Ishikawa (cell line): ENCODE results near the gene WIPF3.

ENCODE experiments used
- CEBPB ChIP-seq: IDR thresholded peaks from 2 replicates; pipeline ENCODE4 v1.6.1; 2012
- CREB1 ChIP-seq: IDR thresholded peaks from 2 replicates; pipeline ENCODE4 v1.6.1; 2012; ENCODE audit warnings: low read depth
- TF ChIP-seq, protein P1 (sequence below): IDR thresholded peaks from 2 replicates; pipeline ENCODE4 v1.6.1; 2012; ENCODE audit warnings: low read depth, mild to moderate bottlenecking

DNA sequence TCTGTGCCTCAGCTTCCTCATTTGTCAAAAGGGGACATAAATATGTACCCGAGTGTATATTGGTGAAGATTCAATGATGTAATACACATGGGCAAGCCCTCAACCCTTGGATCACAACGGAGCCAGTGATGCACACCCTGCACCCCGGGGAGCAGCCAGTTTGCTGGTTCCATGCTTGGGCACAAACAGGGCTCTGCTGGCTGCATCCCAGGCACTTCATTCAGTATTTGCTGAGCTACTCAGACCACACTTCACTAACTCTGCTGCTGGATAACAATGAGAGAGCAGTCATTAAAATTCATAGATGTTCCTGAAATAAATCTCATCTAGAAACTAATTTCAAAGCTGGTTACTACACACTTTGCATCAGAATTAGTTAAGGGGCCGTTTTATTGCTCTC is 111.3 kb downstream of the WIPF3 start:
- TF ChIP-seq, protein P1, sequence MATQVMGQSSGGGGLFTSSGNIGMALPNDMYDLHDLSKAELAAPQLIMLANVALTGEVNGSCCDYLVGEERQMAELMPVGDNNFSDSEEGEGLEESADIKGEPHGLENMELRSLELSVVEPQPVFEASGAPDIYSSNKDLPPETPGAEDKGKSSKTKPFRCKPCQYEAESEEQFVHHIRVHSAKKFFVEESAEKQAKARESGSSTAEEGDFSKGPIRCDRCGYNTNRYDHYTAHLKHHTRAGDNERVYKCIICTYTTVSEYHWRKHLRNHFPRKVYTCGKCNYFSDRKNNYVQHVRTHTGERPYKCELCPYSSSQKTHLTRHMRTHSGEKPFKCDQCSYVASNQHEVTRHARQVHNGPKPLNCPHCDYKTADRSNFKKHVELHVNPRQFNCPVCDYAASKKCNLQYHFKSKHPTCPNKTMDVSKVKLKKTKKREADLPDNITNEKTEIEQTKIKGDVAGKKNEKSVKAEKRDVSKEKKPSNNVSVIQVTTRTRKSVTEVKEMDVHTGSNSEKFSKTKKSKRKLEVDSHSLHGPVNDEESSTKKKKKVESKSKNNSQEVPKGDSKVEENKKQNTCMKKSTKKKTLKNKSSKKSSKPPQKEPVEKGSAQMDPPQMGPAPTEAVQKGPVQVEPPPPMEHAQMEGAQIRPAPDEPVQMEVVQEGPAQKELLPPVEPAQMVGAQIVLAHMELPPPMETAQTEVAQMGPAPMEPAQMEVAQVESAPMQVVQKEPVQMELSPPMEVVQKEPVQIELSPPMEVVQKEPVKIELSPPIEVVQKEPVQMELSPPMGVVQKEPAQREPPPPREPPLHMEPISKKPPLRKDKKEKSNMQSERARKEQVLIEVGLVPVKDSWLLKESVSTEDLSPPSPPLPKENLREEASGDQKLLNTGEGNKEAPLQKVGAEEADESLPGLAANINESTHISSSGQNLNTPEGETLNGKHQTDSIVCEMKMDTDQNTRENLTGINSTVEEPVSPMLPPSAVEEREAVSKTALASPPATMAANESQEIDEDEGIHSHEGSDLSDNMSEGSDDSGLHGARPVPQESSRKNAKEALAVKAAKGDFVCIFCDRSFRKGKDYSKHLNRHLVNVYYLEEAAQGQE, result no peak
- TF ChIP-seq CEBPB (no peak), CREB1 (no peak)
